22Rv1 (cell line): ENCODE data around the gene CHMP2A.

Source experiments
- H3K27ac ChIP-seq: fragments of 450-650 bp; 2 replicates; pipeline ENCODE4 v1.5.1; 2017
- ZFX ChIP-seq: fragments of 450-650 bp; IDR thresholded peaks from 2 replicates; pipeline ENCODE4 v1.6.1; 2017; ENCODE audit warnings: antibody characterized with exemption, borderline replicate concordance
- TF ChIP-seq, protein P1 (sequence below): fragments of 450-650 bp; IDR thresholded peaks from 2 replicates; pipeline ENCODE4 v1.5.1; 2017; ENCODE audit warnings: mild to moderate bottlenecking

The CHMP2A gene

DNA sequence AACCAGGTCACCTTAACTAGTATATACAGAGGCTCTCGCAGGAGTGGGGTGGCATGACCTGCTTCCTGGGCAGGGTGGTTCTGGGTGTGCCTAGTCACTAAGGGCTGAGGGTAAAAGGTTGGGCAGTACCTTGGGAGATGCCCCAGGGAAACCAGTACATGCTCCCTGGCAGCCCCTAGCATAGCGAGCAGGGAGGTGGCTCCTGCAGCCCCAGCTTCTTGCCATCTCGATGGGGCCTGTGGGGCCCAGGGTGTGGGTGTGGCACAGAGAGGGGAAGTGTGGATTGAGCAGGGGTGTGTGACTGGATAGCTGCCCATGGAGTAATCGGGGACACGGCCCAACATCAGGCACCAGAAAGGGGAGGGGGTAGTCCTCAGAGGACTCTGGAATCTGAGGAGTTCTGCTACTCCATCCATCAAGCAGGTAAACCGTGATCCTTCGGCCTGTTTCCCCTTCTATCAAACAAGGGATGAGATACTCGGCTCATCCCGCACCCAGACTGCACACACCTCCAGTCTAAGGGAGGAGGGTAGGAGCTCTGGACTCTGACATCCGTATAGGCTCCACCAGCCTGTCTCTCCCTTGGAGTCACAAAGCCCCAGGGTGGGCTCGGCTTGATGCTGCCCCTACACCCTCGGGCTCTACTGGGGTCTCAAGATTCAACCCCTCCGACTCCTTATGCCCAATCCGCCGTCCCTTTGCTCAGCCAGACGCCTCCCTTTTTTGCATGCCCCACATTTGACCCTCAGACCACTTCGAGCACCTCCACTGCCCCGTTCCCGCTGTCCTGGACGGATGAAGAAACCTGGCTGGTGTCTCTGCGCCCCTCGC lies 36.4 kb downstream of the CHMP2A start:
- no peak for TF ChIP-seq ZFX
- TF ChIP-seq, protein P1, sequence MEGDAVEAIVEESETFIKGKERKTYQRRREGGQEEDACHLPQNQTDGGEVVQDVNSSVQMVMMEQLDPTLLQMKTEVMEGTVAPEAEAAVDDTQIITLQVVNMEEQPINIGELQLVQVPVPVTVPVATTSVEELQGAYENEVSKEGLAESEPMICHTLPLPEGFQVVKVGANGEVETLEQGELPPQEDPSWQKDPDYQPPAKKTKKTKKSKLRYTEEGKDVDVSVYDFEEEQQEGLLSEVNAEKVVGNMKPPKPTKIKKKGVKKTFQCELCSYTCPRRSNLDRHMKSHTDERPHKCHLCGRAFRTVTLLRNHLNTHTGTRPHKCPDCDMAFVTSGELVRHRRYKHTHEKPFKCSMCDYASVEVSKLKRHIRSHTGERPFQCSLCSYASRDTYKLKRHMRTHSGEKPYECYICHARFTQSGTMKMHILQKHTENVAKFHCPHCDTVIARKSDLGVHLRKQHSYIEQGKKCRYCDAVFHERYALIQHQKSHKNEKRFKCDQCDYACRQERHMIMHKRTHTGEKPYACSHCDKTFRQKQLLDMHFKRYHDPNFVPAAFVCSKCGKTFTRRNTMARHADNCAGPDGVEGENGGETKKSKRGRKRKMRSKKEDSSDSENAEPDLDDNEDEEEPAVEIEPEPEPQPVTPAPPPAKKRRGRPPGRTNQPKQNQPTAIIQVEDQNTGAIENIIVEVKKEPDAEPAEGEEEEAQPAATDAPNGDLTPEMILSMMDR = no peak
- H3K27ac ChIP-seq = peak overlapping the region; percentile 98

DNA sequence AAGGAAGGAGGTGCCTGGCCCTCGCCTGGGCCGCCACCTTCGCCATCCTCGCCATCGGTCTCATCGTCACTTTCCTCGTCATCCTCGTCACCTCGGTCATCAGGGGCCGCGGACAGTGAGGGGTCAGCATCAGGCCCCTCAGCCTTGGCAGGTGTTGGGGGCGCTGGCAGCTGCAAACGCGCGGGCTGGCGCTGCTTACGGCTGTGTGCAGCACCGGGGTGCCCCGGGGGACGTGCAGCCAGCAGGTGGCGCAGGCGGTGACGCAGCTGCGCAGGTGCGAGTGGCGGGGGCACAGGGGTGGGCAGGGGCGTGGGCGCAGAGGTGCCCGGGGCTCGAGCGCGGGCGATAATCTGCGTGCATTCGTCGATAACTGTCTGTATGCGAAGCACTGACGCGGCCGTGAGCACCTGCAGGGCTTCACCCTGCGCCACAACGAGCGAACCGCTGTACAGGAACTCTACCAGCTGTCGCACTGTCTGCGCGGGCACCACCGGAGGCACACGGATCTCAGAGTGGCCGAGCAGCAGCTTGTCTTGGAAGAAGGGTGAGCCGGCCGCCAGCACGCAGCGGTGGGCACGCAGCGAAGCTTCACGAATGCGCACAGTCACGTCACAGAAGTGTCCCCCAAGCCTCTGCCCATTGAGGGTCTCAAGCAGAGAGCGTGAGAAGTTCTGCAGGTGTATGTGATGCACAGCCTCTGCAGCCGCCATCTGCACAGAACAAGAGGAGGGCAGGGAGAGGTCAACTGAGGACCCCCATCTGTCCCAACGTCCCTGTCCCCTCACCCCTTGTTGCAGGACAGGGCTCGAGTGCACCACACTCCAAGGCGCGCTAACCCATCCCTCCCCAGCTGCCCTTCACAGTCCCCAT lies 37.7 kb downstream of the CHMP2A start:
- peak overlapping the region; percentile 98 for H3K27ac ChIP-seq

DNA sequence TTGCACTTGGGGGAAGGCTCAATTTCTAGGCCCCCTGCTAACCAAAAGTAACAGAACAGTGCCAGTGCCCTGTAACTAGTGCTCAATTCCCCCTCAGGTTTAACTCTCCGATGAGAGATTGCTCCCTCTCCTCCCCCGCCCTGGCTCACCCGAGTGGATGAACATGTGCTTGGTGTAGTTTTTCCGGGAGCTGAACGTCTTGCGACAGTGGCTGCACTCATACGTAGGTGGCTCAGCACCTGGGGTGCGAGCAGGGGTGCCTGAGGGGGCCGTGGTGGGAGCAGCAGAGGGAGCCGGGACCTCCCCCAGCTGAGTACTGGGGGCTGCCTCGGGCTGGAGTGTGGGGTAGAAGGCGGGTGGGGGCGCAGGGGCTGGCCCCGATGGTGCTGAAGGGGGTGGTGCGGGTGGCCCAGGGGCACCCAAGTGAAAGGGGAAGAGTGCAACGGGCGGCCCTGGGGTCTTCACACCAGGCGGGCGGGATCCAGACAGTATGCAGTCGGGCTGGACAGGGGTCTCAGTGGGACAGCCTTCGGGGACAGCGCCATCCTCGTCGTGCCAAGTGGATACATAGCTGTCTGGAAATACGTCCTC lies 38.6 kb downstream of the CHMP2A start:
- H3K27ac ChIP-seq = peak overlapping the region; percentile 86
- no peak for TF ChIP-seq ZFX
- TF ChIP-seq, protein P1 = no peak

More for the DNA sequence above, 37.7 kb downstream of the CHMP2A start:
- TF ChIP-seq, protein P1 = peak; percentile 13; the same call in 1 of the 2 replicates
- TF ChIP-seq ZFX = no peak

DNA sequence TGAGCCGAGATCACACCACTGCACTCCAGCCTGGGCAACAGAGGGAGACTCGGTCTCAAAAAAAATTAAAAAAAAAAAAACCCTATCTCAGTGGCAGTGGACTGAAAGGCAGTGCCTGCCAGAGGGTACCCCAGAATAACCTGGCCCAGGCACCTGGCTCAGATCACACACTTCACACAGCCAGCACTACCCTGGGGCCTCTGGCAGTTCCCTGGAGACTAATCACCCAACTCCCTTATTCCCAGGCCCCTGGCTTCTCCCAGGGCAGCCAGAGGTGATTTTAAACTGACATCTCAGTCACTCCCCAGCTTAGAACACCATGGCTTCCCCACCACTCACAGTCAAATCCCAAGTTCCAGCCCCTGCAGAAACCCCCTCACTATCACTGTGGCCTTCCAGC lies 39.6 kb downstream of the CHMP2A start:
- peak overlapping the region; percentile 86 for H3K27ac ChIP-seq

DNA sequence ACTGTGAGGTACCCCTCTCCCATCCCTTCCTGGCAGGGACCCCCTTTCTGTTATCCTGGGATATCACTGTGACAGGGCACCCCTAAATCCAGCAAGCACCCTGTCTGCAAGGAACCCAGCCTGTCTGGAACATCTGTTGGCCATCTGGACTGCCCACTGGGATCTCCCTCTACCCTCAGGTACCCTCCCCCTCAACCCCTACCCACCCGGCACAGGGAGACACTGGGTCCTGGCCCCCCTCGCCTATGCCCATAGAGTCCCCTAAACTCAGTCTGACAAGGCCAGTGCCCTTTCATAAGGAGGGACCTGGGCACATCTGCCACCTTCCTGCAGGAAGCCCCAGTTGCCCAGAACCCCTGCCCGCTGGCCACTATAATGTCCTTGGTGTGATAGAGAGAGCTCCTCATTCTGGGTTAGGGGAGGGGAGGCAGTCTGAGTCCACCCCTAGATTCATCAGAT lies 40.3 kb downstream of the CHMP2A start:
- peak overlapping the region; percentile 86 for H3K27ac ChIP-seq

More for the DNA sequence above, 39.6 kb downstream of the CHMP2A start:
- no peak for TF ChIP-seq ZFX
- TF ChIP-seq, protein P1 = no peak

DNA sequence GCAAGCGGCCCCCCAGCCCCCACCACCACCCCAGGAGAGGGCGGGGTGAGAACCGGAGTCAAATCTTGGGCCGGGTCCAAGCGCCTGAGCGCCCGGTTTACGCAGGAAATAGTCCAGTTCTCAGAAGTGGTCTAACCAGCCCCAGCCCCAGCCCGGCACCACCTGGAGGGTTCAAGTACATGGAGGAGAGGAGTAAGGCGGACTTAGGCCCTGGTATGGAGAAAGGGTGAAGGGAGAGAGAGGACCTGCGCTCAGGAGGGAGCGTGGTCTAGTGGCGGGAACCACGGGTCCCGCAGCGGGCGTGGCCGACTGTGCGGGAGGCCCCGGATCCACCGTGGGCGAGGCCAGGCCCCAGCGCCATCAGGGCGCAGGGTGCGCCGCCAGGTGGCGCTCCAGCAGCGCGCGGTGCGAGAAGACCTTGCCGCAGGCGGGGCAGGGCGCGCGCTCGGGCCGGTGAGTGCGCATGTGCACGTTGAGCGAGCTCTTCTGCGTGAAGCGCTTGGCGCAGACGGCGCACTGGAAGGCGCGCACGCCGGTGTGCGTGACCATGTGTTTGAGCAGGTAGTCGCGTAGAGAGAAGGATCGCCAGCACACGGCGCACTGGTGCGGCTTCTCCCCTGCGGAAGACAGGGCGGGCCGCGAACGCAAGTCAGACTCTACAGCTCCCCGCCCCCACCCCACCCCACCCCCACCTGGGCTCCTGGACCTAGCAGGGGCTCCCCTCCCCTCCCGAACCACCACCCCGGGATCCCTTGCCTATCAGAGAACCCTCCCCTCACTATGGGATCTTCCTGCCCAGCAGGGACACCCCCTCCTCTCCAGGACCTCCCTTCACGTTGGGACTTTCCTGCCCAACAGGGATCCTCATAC lies 41.0 kb downstream of the CHMP2A start:
- peak overlapping the region; percentile 86 for H3K27ac ChIP-seq
- TF ChIP-seq, protein P1 = peak; percentile 98
- no peak for TF ChIP-seq ZFX

More for the DNA sequence above, 40.3 kb downstream of the CHMP2A start:
- TF ChIP-seq, protein P1 = no peak
- no peak for TF ChIP-seq ZFX
